Activated naive CD8-positive, alpha-beta T cell treated with anti-CD3 and anti-CD28 coated beads, Interleukin-2, amount 50 U/mL, for 16 hours (primary cell): ENCODE results near the gene LY6G6D.

ENCODE experiments used
- DNase-seq: peaks from one replicate; pipeline ENCODE4 v3.0.0-alpha.2; 2020; ENCODE audit warnings: low read depth, low spot score

LY6G6D gene

GRCh38 chr6:31764198-31764597 lies 49.0 kb downstream of the LY6G6D start:
- no peak for DNase-seq

GRCh38 chr6:31765559-31765909 lies 50.4 kb downstream of the LY6G6D start:
- DNase-seq, result no peak

- DNase-seq, result no peak
Measured at GRCh38 chr6:31765910-31766794, 51.0 kb downstream of the LY6G6D start.

GRCh38 chr6:31767096-31767645 lies 52.0 kb downstream of the LY6G6D start:
- no peak for DNase-seq
